OCI-LY3 (cell line): ENCODE data around the gene PHLPP2.
"Not testable (repeated sequence)": the region's sequence is repeated elsewhere in the genome, so short reads cannot be mapped to it uniquely, and the experiment has no call there.

ENCODE experiments used
- H2AFZ ChIP-seq: fragments of 200-600, 300-600 bp; shearing (Covaris generic); 2 replicates; pipeline ENCODE4 v1.6.0; 2014; ENCODE audit warnings: antibody characterized with exemption, low read depth, low read length
- H3K27ac ChIP-seq: fragments of 200-600, 300-600 bp; sonication (generic); 2 replicates; pipeline ENCODE4 v1.5.1; 2014; ENCODE audit warnings: mild to moderate bottlenecking, low read length, moderate library complexity, mixed read lengths
- H3K27me3 ChIP-seq: fragments of 200-600, 300-600 bp; sonication (generic); 2 replicates; pipeline ENCODE4 v1.6.1; 2014; ENCODE audit warnings: low read depth, low read length, mixed read lengths
- H3K36me3 ChIP-seq: fragments of 200-600, 300-600 bp; sonication (generic); replicated peaks from 2 replicates; pipeline ENCODE3; 2014; ENCODE audit warnings: low read depth, low read length, mixed read lengths
- H3K4me1 ChIP-seq: fragments of 300-600, 200-600 bp; sonication (generic); 2 replicates; pipeline ENCODE4 v1.6.1; 2014; ENCODE audit warnings: low read length, mixed read lengths
- H3K4me2 ChIP-seq: fragments of 200-600, 300-600 bp; sonication (generic); 2 replicates; pipeline ENCODE4 v1.6.1; 2014; ENCODE audit warnings: low read length, mixed read lengths
- H3K4me3 ChIP-seq: fragments of 300-600, 200-600 bp; sonication (generic); 2 replicates; pipeline ENCODE4 v1.5.1; 2014; ENCODE audit warnings: antibody characterized with exemption, mild to moderate bottlenecking, low read length, moderate library complexity
- H3K79me2 ChIP-seq: fragments of 300-600, 200-600 bp; shearing (Covaris generic); 2 replicates; pipeline ENCODE4 v1.6.1; 2014; ENCODE audit warnings: mild to moderate bottlenecking, low read length, mixed read lengths
- H3K9ac ChIP-seq: fragments of 300-600, 200-600 bp; shearing (Covaris generic); 2 replicates; pipeline ENCODE4 v1.6.0; 2014; ENCODE audit warnings: mild to moderate bottlenecking, low read length, moderate library complexity
- H3K9me3 ChIP-seq: fragments of 200-600, 300-600 bp; shearing (Covaris generic); 2 replicates; pipeline ENCODE4 v1.6.1; 2014; ENCODE audit warnings: low read length, mixed read lengths; ENCODE audit not compliant: insufficient read depth
- H4K20me1 ChIP-seq: fragments of 200-600, 300-600 bp; sonication (generic); 2 replicates; pipeline ENCODE4 v1.6.1; 2016; ENCODE audit warnings: low read length, mixed read lengths; ENCODE audit not compliant: insufficient read depth
- EZH2phosphoT487 ChIP-seq: fragments of 200-600 bp; shearing (Covaris generic); IDR thresholded peaks from 2 replicates; pipeline ENCODE4 v1.6.1; 2018; ENCODE audit warnings: antibody characterized with exemption, mixed run types, low read depth
- TF ChIP-seq, protein P1 (sequence below): fragments of 200-600, 300-600 bp; sonication (generic); IDR thresholded peaks from 2 replicates; pipeline ENCODE4 v1.5.1; 2014; ENCODE audit warnings: antibody characterized with exemption, low read length, low read depth

PHLPP2 gene

DNA sequence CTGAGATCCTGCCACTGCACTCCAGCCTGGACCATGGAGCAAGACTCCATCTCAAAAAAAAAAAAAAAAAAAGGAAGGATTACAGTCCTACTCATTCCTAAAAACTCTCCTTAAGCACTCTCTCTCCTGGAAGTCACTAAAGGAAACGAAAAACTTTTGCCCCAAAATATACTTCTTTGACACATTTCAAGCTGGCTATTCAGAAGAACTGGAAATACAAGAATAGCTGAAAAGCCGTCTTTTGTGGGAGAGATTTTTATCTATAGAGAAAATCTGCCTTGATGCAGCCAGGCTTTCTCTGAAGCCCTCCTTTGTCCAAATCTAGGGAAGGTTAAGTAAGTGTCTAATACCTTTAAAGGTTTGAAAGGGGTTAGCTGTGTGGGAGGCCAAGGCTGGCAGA lies 115.4 kb downstream of the PHLPP2 start:
- Histone ChIP-seq H3K9ac (peak overlapping the region; percentile 35; the same call in 1 of the 2 replicates), H3K27ac (peak overlapping the region; percentile 91)

DNA sequence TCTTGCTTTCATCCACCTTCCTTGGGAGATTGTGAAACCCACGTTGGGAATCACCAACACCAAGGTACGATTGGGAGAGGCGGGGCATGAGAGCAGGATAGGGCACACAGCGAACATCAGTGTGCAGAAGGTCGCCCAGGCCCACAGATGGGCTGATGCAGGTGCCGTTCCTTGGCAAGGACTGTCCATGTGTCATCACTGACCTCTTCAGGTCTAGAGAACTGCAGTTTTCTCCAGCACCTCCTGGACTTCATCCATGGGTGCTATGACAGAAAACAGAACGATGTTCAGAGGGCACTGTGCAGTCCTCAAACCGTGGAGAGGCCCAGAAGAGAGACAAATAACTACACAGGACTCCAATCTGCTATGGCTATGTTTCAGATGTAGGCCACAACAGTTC lies 123.7 kb downstream of the PHLPP2 start:
- no peak overlapping the region for H3K27ac ChIP-seq
- no peaks in the 10 kb centered on the region for H3K27me3 ChIP-seq
- no peaks in the 10 kb centered on the region for H3K79me2 ChIP-seq
- H3K36me3 ChIP-seq = no peaks in the 10 kb centered on the region
- no peaks in the 10 kb centered on the region for H3K4me1 ChIP-seq
- no peak overlapping the region for H3K9ac ChIP-seq
- TF ChIP-seq, protein P1, sequence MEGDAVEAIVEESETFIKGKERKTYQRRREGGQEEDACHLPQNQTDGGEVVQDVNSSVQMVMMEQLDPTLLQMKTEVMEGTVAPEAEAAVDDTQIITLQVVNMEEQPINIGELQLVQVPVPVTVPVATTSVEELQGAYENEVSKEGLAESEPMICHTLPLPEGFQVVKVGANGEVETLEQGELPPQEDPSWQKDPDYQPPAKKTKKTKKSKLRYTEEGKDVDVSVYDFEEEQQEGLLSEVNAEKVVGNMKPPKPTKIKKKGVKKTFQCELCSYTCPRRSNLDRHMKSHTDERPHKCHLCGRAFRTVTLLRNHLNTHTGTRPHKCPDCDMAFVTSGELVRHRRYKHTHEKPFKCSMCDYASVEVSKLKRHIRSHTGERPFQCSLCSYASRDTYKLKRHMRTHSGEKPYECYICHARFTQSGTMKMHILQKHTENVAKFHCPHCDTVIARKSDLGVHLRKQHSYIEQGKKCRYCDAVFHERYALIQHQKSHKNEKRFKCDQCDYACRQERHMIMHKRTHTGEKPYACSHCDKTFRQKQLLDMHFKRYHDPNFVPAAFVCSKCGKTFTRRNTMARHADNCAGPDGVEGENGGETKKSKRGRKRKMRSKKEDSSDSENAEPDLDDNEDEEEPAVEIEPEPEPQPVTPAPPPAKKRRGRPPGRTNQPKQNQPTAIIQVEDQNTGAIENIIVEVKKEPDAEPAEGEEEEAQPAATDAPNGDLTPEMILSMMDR = no peak
- TF ChIP-seq EZH2phosphoT487 = no peak
- no peaks in the 10 kb centered on the region for H4K20me1 ChIP-seq
- H3K4me2 ChIP-seq = no peak overlapping the region
- no peak overlapping the region for H2AFZ ChIP-seq
- no peak overlapping the region for H3K4me3 ChIP-seq
- no peaks in the 10 kb centered on the region for H3K9me3 ChIP-seq

More for the DNA sequence above, 115.4 kb downstream of the PHLPP2 start:
- Histone ChIP-seq H3K4me1 (peaks cover 50% of the 10 kb centered on the region), H3K36me3 (no peaks in the 10 kb centered on the region), H4K20me1 (no peaks in the 10 kb centered on the region), H3K9me3 (no peaks in the 10 kb centered on the region), H3K79me2 (no peaks in the 10 kb centered on the region), H3K4me2 (peak overlapping the region; percentile 32), H2AFZ (no peak overlapping the region), H3K27me3 (no peaks in the 10 kb centered on the region), H3K4me3 (no peak overlapping the region)
- TF ChIP-seq, protein P1 = no peak
- no peak for TF ChIP-seq EZH2phosphoT487

DNA sequence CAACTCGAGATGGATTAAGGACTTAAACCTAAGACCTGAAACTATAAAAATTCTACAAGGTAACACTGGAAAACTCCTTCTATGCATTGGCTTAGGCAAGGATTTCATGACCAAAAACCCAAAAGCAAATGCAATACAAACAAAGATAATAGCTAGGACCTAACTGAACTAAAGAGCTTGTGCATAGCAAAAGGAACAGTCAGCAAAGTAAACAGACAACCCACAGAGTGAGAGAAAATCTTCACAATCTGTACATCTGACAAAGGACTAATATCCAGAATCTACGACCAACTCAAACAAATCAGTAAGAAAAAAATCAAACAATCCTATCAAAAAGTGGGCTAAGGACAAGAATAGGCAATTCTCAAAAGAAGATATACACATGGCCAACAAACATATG lies 126.1 kb downstream of the PHLPP2 start:
- H3K27ac ChIP-seq, H3K4me2 ChIP-seq: not testable (repeated sequence)

DNA sequence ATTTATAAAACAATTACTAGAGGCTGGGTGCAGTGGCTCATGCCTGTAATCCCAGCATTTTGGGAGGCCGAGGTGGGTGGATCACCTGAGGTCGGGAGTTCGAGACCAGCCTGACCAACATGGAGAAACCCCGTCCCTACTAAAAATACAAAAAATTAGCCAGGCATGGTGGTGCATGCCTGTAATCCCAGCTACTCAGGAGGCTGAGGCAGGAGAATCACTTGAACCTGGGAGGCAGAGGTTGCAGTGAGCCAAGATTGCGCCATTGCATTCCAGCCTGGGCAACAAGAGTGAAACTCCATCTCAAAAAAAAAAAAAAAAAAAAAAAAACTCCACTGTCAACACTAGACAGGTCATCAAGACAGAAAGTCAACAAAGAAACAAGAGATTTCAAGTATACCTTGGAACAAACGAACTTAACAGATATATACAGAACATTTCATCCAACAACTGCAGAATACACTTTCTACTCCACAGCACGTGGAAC lies 129.1 kb downstream of the PHLPP2 start:
- H2AFZ ChIP-seq, H3K27ac ChIP-seq, H3K36me3 ChIP-seq, H3K4me1 ChIP-seq, H3K4me3 ChIP-seq, H4K20me1 ChIP-seq, H3K9me3 ChIP-seq, H3K79me2 ChIP-seq, H3K4me2 ChIP-seq, H3K9ac ChIP-seq, H3K27me3 ChIP-seq: not testable (repeated sequence)

More for the DNA sequence above, 126.1 kb downstream of the PHLPP2 start:
- H4K20me1 ChIP-seq, H3K36me3 ChIP-seq, H3K9me3 ChIP-seq, H3K4me1 ChIP-seq, H3K27me3 ChIP-seq, H3K79me2 ChIP-seq, H3K4me3 ChIP-seq, H2AFZ ChIP-seq, H3K9ac ChIP-seq: not testable (repeated sequence)
